Measurements from ENCODE around the gene TNK1. TPM values are rescaled to one million over a fixed set of nuclear protein-coding genes. Genes with fewer than 3 reads are reported as not detected.

The TNK1 gene
- total and polyA plus RNA-seq, 2 experiments from 2014 or later: 6.1 to 8.9 TPM

- peaks cover 33% of the 10 kb centered on the region for H3K36me3 Mint-ChIP-seq (ENCODE audit: low read depth)
- H3K36me3 ChIP-seq (ENCODE audit: insufficient read depth): peaks cover 4% of the 10 kb centered on the region
Observed at GRCh38 chr17:7388856-7389255, 8.0 kb downstream of the TNK1 start.

GRCh38 chr17:7389924-7390910 is 9.3 kb downstream of the TNK1 start:
- H3K9me2 ChIP-seq (ENCODE audit: insufficient read depth): no peaks in the 10 kb centered on the region
- H3K27ac ChIP-seq (ENCODE audit: low read depth): no peak overlapping the region
- no peaks in the 10 kb centered on the region for H3K79me2 ChIP-seq (replicated peaks; ENCODE audit: insufficient read depth)
- peaks cover 12% of the 10 kb centered on the region for H4K20me1 ChIP-seq (replicated peaks; ENCODE audit: insufficient read depth)
- no peak for TF ChIP-seq EZH2phosphoT487 (IDR thresholded peaks at IDR 0.05; ENCODE audit: unreplicated experiment)
- TF ChIP-seq ZNF462 (CRISPR knock-in tag; IDR thresholded peaks at IDR 0.05): no peak
- DNase-seq (ENCODE audit: low spot score) (no peak), ATAC-seq (no peak)
- H2AFZ ChIP-seq: no peak overlapping the region
- H3F3A ChIP-seq (replicated peaks; ENCODE audit: low read depth): peaks cover 21% of the 10 kb centered on the region; the same call in 1 of the 2 replicates
- no peaks in the 10 kb centered on the region for H3K9me3 Mint-ChIP-seq
- H3K4me3 Mint-ChIP-seq: no peak overlapping the region
- H3K4me1 Mint-ChIP-seq: peaks cover 25% of the 10 kb centered on the region
- no peak overlapping the region for H3K27ac Mint-ChIP-seq
- H3K36me3 Mint-ChIP-seq (ENCODE audit: low read depth): peaks cover 33% of the 10 kb centered on the region
- peaks cover 19% of the 10 kb centered on the region for H3K27me3 Mint-ChIP-seq (ENCODE audit: insufficient read depth, low read depth, poor library complexity)
- peaks cover 4% of the 10 kb centered on the region for H3K36me3 ChIP-seq (ENCODE audit: insufficient read depth)
- no peaks in the 10 kb centered on the region; the same call in 1 of the 2 replicates for H3K4me1 ChIP-seq (ENCODE audit: insufficient read depth)
- no peak overlapping the region for H3K4me3 ChIP-seq
- H3K4me2 ChIP-seq: no peak overlapping the region
- no peaks in the 10 kb centered on the region for H3K27me3 ChIP-seq (ENCODE audit: insufficient read depth)

More at GRCh38 chr17:7388856-7389255, 8.0 kb downstream of the TNK1 start:
- TF ChIP-seq ZNF331 (CRISPR knock-in tag; IDR thresholded peaks at IDR 0.05; ENCODE audit: low read depth): no peak
- TF ChIP-seq JUNB (IDR thresholded peaks at IDR 0.05; ENCODE audit: unreplicated experiment): no peak
- TF ChIP-seq REST (IDR thresholded peaks at IDR 0.05; ENCODE audit: unreplicated experiment): no peak
- no peak for TF ChIP-seq EZH2 (IDR thresholded peaks at IDR 0.05; ENCODE audit: low read depth, unreplicated experiment)
- H4K20me1 ChIP-seq (replicated peaks; ENCODE audit: insufficient read depth): peaks cover 12% of the 10 kb centered on the region
- ATAC-seq (no peak), DNase-seq (ENCODE audit: low spot score) (no peak)
- peaks cover 25% of the 10 kb centered on the region for H3K4me1 Mint-ChIP-seq
- peaks cover 5% of the 10 kb centered on the region for H3K4me1 ChIP-seq (ENCODE audit: insufficient read depth)
- H3K79me2 ChIP-seq (replicated peaks; ENCODE audit: insufficient read depth): no peaks in the 10 kb centered on the region
- no peak overlapping the region for H3K4me3 Mint-ChIP-seq
- H3K27ac ChIP-seq (ENCODE audit: low read depth): no peak overlapping the region
- H3K4me3 ChIP-seq: no peak overlapping the region
- no peaks in the 10 kb centered on the region for H3K27me3 ChIP-seq (ENCODE audit: insufficient read depth)
- no peak overlapping the region for H3K27ac Mint-ChIP-seq
- H3F3A ChIP-seq (replicated peaks; ENCODE audit: low read depth): peaks cover 17% of the 10 kb centered on the region; the same call in 1 of the 2 replicates
- no peak overlapping the region for H2AFZ ChIP-seq
- no peaks in the 10 kb centered on the region for H3K9me2 ChIP-seq (ENCODE audit: insufficient read depth)
- H3K4me2 ChIP-seq: no peak overlapping the region
- H3K9me3 Mint-ChIP-seq: no peaks in the 10 kb centered on the region
- peaks cover 19% of the 10 kb centered on the region for H3K27me3 Mint-ChIP-seq (ENCODE audit: insufficient read depth, low read depth, poor library complexity)
